Measurements from ENCODE around the gene RTP5. TPM values are rescaled to one million over a fixed set of nuclear protein-coding genes. Genes with fewer than 3 reads are reported as not detected.

The RTP5 gene
- total RNA-seq, 1 experiment from 2014 or later: not detected

DNA sequence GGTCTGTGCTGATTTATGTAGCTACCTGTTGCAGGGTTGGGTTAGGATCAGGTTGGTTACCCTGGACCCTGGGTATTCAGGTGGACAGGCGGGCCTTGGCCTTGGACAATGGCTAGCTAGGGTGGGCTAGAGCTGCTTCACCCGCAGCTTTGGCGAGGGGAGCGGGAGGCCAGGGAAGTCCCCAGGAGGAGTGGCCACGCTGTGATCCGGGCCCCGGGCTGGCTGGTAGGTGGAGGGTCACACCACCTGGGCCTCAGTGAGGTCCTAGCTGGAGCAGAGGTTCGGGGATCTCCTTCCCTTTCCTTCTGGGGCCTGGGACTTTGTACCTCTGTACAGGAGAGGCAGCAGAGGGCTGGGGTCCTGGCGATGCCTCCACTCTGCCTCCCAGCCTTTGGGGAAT is 9.8 kb downstream of the RTP5 start:
- Histone ChIP-seq H3K27ac (ENCODE audit: insufficient read length, low read depth, low read length) (no peak overlapping the region), H2AFZ (ENCODE audit: low read length) (no peak overlapping the region), H2BK20ac (ENCODE audit: low read depth, low read length, poor library complexity, severe bottlenecking) (no peak overlapping the region), H3K56ac (ENCODE audit: insufficient read length, low read depth, low read length) (no peak overlapping the region), H3K4ac (ENCODE audit: low read depth, low read length) (no peak overlapping the region), H3K23me2 (ENCODE audit: insufficient read length, low read depth, low read length, poor library complexity, severe bottlenecking) (no peaks in the 10 kb centered on the region), H3K27me3 (ENCODE audit: insufficient read depth, low read length) (no peaks in the 10 kb centered on the region), H2BK15ac (ENCODE audit: low read depth, low read length) (no peak overlapping the region), H3K79me2 (ENCODE audit: insufficient read depth, low read length) (no peaks in the 10 kb centered on the region), H2BK12ac (ENCODE audit: insufficient read length, low read depth, low read length) (no peak overlapping the region), H4K5ac (ENCODE audit: insufficient read length, low read depth, low read length) (no peak overlapping the region), H3K14ac (ENCODE audit: insufficient read depth, low read length) (no peak overlapping the region; the same call in 1 of the 2 replicates), H2AK5ac (ENCODE audit: insufficient read length, low read length) (no peak overlapping the region), H4K91ac (ENCODE audit: insufficient read length, low read depth, low read length) (no peak overlapping the region), H2BK120ac (ENCODE audit: low read depth, low read length, poor library complexity, severe bottlenecking) (no peak overlapping the region), H3K18ac (ENCODE audit: insufficient read length, low read depth, low read length) (no peak overlapping the region), H3T11ph (ENCODE audit: low read length) (no peak overlapping the region), H3K4me2 (ENCODE audit: insufficient read depth, insufficient read length, low read length) (no peak overlapping the region), H2BK5ac (ENCODE audit: insufficient read length, low read length) (no peak overlapping the region), H3K79me1 (ENCODE audit: insufficient read depth, low read depth, low read length, poor library complexity, severe bottlenecking) (no peaks in the 10 kb centered on the region), H3K9me3 (ENCODE audit: control insufficient read depth, low read depth, low read length) (no peaks in the 10 kb centered on the region), H4K8ac (replicated peaks; ENCODE audit: insufficient read length, low read depth, low read length) (no peak overlapping the region), H4K20me1 (ENCODE audit: control insufficient read depth, insufficient read depth, insufficient read length) (no peaks in the 10 kb centered on the region), H3K4me1 (ENCODE audit: insufficient read depth, low read length) (peaks cover 3% of the 10 kb centered on the region; the same call in 1 of the 2 replicates), H3K23ac (ENCODE audit: insufficient read length, low read depth, low read length) (no peak overlapping the region), H3K9ac (ENCODE audit: extremely low read depth, insufficient read length, low read length) (no peak overlapping the region)
- Mint-ChIP-seq H3K27ac (no peak overlapping the region), H3K4me1 (peaks cover 20 to 32% of the 10 kb centered on the region in 2 experiments), H3K36me3 (ENCODE audit: insufficient read depth in 1 of 3, low read depth in 3 of 3) (peaks cover 0 to 8% (median 4%) of the 10 kb centered on the region in 3 experiments; a peak in 5 of 7 replicates), H3K9me3 (peaks cover 8% of the 10 kb centered on the region in 2 experiments), H3K4me3 (no peak overlapping the region), H3K27me3 (ENCODE audit: low read depth) (peaks cover 7% of the 10 kb centered on the region)
- TF ChIP-seq, protein P1, sequence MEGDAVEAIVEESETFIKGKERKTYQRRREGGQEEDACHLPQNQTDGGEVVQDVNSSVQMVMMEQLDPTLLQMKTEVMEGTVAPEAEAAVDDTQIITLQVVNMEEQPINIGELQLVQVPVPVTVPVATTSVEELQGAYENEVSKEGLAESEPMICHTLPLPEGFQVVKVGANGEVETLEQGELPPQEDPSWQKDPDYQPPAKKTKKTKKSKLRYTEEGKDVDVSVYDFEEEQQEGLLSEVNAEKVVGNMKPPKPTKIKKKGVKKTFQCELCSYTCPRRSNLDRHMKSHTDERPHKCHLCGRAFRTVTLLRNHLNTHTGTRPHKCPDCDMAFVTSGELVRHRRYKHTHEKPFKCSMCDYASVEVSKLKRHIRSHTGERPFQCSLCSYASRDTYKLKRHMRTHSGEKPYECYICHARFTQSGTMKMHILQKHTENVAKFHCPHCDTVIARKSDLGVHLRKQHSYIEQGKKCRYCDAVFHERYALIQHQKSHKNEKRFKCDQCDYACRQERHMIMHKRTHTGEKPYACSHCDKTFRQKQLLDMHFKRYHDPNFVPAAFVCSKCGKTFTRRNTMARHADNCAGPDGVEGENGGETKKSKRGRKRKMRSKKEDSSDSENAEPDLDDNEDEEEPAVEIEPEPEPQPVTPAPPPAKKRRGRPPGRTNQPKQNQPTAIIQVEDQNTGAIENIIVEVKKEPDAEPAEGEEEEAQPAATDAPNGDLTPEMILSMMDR (conservative IDR thresholded peaks at IDR 0.05): no peak
- DNase-seq: no peak
- WGBS (ENCODE audit: extremely low coverage, insufficient read length, low lambda C conversion rate): no CpG with 5 or more reads among the region's 9 CpGs

All from H9 (cell line).